Measurements from ENCODE around the gene CARM1. TPM values are rescaled to one million over a fixed set of nuclear protein-coding genes. Genes with fewer than 3 reads are reported as not detected.
"Not testable (repeated sequence)": the region's sequence is repeated elsewhere in the genome, so short reads cannot be mapped to it uniquely, and the experiment has no call there.

The CARM1 gene
- total RNA-seq, 1 donor from 2014 or later, result 32.2 TPM

- no peak for DNase-seq (ENCODE audit: low read depth, low spot score)
Observed at GRCh38 chr19:10846500-10847202, 24.7 kb upstream of the CARM1 start.

- DNase-seq (ENCODE audit: low read depth, low spot score), result no peak
Observed at GRCh38 chr19:10848230-10848856, 23.0 kb upstream of the CARM1 start, which contains the start of gene C19orf38. TSS of gene C19orf38 (plus strand) at chr19:10848415. CDS start at chr19:10848509, 94 bp downstream.

- DNase-seq (ENCODE audit: low read depth, low spot score), result no peak
Observed at GRCh38 chr19:10850631-10851030, 20.7 kb upstream of the CARM1 start.

- DNase-seq (ENCODE audit: low read depth, low spot score), result no peak
Observed at GRCh38 chr19:10852098-10852800, 19.1 kb upstream of the CARM1 start.

- no peak for DNase-seq (ENCODE audit: low read depth, low spot score)
Observed at GRCh38 chr19:10852941-10853340, 18.4 kb upstream of the CARM1 start.

GRCh38 chr19:10854350-10855089 lies 16.8 kb upstream of the CARM1 start:
- DNase-seq (ENCODE audit: low read depth, low spot score), result no peak

- DNase-seq (ENCODE audit: low read depth, low spot score), result no peak
Observed at GRCh38 chr19:10855879-10856522, 15.4 kb upstream of the CARM1 start.

- not testable (repeated sequence) for DNase-seq (ENCODE audit: low read depth, low spot score)
Observed at GRCh38 chr19:10856899-10857298, 14.5 kb upstream of the CARM1 start.

- DNase-seq (ENCODE audit: low read depth, low spot score), result no peak
Observed at GRCh38 chr19:10858204-10858828, 13.0 kb upstream of the CARM1 start.

- no peak for DNase-seq (ENCODE audit: low read depth, low spot score)
Observed at GRCh38 chr19:10861103-10861651, 10.2 kb upstream of the CARM1 start.

- no peak for DNase-seq (ENCODE audit: low read depth, low spot score)
Observed at GRCh38 chr19:10862561-10863106, 8.7 kb upstream of the CARM1 start.

- no peak for DNase-seq (ENCODE audit: low read depth, low spot score)
Observed at GRCh38 chr19:10863107-10863717, 8.1 kb upstream of the CARM1 start.

- no peak for DNase-seq (ENCODE audit: low read depth, low spot score)
Observed at GRCh38 chr19:10864538-10864899, 6.8 kb upstream of the CARM1 start.

- no peak for DNase-seq (ENCODE audit: low read depth, low spot score)
Observed at GRCh38 chr19:10866495-10866894, 4.9 kb upstream of the CARM1 start.

GRCh38 chr19:10868872-10869547 lies 2.3 kb upstream of the CARM1 start:
- no peak for DNase-seq (ENCODE audit: low read depth, low spot score)

GRCh38 chr19:10869872-10870311 lies 1.5 kb upstream of the CARM1 start:
- not testable (repeated sequence) for DNase-seq (ENCODE audit: low read depth, low spot score)

GRCh38 chr19:10870501-10870954 lies 825 bp upstream of the CARM1 start:
- no peak for DNase-seq (ENCODE audit: low read depth, low spot score)

- DNase-seq (ENCODE audit: low read depth, low spot score), result no peak
Observed at GRCh38 chr19:10871711-10872545, 575 bp downstream of the CARM1 start.

Data from pulmonary artery endothelial cell (primary cell).